Upper lobe of left lung (tissue), 4 donors: Measurements from ENCODE around the gene REXO4.

Experiments
- CTCF ChIP-seq, 6 experiments: fragments of 450-650 bp in 4 of 6; fragments of 200-600 bp in 2 of 6; sonication (generic) in 2 of 6; IDR thresholded peaks; one replicate each; pipeline ENCODE4 v1.5.1; 2016 to 2019; ENCODE audit warnings: antibody characterized with exemption in 6 of 6
- EP300 ChIP-seq, 4 donors: sonication (generic); formaldehyde crosslinking; IDR thresholded peaks; one replicate each; pipeline ENCODE4 v1.5.1; 2017; ENCODE audit warnings: antibody characterized with exemption in 4 of 4, control low read depth in 2 of 4
- POLR2A ChIP-seq, 4 donors: fragments of 450-650 bp; IDR thresholded peaks; one replicate each; pipeline ENCODE4 v1.5.1; 2016 to 2017; ENCODE audit warnings: antibody characterized with exemption in 4 of 4, mild to moderate bottlenecking in 2 of 4
- POLR2AphosphoS5 ChIP-seq, 2 donors: sonication (generic); formaldehyde crosslinking; IDR thresholded peaks; one replicate each; pipeline ENCODE4 v1.5.1; 2017; ENCODE audit warnings: antibody characterized with exemption in 2 of 2

- TF ChIP-seq CTCF (IDR thresholded peaks at IDR 0.05) (no peak), POLR2A (IDR thresholded peaks at IDR 0.05) (no peak), POLR2AphosphoS5 (IDR thresholded peaks at IDR 0.05) (no peak), EP300 (IDR thresholded peaks at IDR 0.05) (no peak)
These were observed 34.8 kb upstream of the REXO4 start for GRCh38 chr9:133452562-133452961.
